GM18498 (cell line): ENCODE measurements around the gene CD207.
"Not testable (repeated sequence)": the region's sequence is repeated elsewhere in the genome, so short reads cannot be mapped to it uniquely, and the experiment has no call there.

ENCODE experiments used
- ATAC-seq: cut with Tn5 transposase; IDR thresholded peaks from one replicate; pipeline ENCODE4 v1.9.1; 2021; ENCODE audit warnings: mild to moderate bottlenecking, moderate library complexity; ENCODE audit not compliant: unreplicated experiment

CD207 gene

DNA sequence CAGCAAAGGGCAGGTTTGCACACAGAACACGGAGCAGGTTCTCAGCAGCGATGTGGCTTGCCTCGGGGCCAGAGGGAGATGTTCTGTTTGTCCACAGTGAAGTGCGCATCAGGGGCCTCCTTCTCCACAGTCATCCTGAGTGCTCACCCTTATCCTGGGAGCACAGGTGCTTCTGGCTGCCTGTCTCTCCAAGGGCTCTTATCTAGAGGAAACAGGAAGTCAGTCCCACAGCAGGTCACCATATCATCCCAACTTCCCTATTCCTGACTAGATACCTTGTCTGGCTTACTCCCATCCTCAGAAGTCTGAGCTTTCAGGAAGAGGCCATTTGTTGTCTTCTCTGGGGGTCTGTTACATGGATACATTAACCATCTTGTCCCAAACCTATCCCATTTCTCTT is at the start of gene CD207:
TSS of gene CD207 (minus strand) at position 174 of the 400 bp plus-strand sequence. CDS start at position 134, 40 bp downstream.
- no peak for ATAC-seq

DNA sequence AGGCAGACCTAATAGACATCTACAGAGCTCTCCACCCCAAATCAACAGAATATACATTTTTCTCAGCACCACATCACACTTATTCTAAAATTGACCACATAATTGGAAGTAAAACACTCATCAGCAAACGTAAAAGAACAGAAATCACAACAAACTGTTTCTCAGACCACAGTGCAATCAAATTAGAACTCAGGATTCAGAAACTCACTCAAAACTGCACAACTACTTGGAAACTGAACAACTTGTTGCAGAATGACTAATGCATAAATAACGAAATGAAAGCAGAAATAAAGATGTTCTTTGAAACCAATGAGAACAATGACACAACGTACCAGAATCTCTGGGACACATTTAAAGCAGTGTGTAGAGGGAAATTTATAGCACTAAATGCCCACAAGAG is 42.9 kb upstream of the CD207 start:
- not testable (repeated sequence) for ATAC-seq

DNA sequence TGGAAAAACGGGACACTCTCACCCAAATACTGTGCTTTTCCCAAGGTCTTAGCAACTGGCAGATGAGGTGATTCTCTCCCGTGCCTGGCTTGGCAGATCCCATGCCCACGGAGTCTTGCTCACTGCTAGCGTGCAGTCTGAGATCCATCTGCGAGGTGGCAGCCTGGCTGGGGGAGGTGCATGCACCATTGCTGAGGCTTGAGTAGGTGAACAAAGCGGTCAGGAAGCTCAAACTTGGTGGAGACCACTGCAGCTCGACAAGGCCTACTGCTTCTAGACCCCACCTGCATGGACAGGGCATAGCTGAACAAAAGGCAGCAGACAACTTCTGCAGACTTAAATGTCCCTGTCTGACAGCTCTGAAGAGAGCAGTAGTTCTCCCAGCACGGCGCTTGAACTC is 40.5 kb upstream of the CD207 start:
- not testable (repeated sequence) for ATAC-seq

DNA sequence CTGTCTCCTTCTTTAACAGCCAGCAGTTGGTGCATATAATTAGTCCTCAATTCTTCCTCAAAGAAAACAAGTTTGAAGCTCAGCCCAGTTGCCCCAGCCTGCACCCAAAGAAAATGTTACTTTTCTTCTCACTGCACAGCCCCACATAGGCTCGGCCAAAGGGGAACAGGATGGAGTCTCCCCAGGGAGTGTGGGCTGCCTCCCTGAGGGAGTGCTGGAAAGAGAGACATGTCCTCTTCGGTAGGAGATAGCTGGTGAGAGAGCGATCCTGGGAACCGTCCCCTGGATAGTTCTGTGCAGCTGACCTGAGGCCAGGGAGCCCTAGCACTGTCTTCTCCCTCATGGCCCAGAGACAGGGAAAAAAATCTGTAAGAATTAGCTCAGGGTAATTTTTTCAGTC is 37.9 kb upstream of the CD207 start:
- no peak for ATAC-seq

DNA sequence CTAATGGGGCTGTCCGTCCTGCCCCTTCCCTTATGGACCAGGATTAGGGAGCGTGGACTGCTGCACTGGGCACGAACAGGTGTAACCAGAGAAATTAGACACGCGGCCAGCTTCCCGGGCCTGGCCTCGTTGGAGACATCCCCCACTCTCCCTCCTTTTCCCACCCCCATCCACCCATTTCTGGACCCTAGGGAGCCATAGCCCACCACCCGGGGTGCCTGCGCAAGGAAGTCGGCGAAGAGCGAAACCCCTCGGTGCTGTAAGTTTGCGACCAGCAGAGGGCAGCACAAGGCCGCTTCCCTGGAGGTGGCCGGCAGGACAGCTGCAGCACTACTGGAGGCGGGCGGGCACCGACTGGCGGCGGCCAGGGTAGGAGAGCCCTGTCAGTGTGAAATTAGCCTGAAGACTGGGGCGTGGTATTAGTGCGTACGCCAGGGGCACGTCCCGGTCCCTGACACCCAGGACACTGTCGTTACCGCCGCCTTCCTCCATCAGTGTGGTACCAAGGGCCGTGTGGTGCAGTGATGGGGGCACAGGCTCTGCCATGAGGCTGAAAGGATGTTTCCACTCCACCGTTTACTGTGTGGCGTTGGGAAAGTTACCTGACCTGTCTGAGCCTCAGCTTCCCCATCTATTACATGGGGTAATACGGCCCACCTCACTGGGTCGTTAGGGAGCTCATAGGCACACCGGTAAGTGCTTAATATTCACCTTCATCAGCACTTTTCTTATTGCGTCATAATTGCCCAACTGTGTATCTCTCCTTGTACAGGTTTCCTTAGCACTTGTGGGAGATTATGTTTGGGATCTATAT is 36.0 kb upstream of the CD207 start:
- ATAC-seq: peak; percentile 86

DNA sequence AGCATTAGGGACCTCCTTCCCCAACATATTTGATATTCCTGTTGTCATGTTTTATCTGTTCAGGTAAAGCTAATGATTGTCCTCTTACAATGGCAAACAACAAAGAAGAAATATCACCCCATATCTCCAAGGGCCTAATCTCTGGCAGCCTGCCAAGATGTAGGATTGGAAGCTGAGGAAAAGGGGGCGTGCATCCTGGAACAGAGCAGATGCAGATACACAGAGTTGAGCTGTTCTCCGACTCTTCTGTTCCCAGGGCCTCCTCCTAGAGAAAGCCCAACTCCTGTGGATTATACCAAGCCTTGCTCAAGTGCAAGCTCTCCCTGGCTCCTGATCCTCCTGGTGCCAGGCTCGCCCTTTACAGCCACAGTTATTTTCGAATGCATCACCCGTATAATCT is 35.2 kb upstream of the CD207 start:
- no peak for ATAC-seq

DNA sequence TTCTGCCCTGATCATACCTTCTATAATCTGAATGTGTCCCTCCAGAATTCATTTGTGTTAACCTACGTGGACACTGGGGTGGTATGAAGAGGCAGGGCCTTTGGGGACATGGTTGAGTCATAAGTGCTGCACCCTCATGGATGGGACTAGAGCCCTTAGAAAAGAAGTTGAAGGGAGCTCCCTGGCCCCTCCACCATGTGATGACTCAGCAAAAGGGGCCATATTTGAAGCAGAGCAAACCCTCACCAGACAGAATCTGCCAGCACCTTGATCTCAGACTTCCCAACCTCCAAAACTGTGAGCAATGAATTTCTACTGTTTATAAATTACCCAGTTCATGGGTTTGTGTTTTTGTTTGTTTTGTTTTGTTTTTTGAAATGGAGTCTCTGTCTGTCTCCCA is 33.4 kb upstream of the CD207 start:
- no peak for ATAC-seq

DNA sequence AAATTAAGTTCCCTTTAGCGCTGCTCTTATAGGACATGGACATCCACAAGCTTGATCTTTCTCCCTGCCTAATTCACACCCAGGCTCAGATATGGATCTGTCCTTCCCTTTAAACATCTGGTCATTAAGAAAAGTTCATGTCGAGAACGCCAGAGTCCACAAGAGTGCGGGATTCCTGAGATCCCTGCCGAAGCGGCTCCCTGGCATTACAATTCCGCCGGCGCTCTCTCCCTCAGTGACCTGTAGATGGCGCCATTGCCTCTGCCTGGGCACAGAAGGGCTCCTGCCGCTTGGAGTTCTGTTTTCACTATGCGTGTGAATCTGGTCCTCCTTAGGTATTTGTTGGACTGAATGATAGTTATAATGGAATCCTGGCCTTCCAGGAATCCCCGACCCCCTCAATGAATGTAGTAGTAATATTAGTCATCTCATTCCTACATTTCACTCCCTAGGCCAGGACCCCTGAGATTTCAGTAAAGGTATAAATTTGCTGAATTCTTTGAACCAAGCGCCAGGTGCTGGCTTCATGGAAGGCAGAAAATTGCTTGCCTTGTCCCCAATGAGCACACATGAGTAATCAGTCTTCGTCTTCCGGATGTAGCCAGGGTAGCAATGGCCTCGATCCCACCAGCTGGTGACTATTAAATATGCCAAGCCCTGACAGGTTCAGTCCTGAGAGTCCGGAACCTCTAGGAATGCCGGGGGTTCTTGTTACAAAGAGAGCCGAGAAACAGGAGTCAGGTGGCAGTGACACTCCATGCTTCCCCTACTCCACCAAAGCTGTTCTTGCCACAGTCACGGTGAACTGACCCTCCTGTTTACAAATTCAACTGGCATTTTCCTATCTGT is 26.4 kb upstream of the CD207 start:
- ATAC-seq: peak; percentile 62

DNA sequence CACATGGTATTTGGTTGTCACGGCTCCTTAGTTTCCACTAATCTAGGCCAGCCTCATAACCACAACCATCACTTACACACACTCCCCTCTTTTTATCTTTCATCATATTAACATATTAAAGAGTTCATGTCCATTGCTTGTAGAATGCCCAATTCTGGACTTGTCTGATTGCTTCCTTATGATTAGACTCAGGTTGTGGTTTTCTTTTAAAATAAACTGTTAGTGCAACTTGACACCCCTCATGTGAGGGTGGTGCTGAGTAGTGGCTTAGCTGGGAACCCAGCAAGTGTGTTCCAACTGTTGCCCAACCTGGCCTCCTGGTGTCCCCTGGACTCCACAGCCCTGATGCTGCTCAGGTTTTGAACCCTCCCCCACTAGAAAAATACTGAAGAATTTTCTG is 20.1 kb upstream of the CD207 start:
- no peak for ATAC-seq

DNA sequence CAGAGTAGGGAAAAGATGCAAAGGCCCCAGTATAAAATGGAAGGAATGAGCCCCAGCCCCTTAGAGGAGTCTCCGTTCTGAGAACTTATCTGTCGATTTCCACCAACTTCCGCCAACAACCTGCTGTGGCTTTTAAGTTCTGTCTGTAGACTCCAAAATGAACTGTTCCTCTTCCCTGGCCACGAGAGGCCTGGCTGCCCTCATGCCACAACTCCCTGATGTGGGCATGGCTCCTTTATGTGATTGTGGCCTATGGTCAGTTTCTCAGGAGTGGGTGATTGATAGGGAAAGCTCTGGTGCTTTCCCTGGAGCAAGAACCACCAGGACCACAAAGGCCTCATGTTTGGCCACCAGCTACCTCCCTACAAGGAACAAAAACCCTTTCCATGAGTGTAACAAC is 18.8 kb upstream of the CD207 start:
- no peak for ATAC-seq

DNA sequence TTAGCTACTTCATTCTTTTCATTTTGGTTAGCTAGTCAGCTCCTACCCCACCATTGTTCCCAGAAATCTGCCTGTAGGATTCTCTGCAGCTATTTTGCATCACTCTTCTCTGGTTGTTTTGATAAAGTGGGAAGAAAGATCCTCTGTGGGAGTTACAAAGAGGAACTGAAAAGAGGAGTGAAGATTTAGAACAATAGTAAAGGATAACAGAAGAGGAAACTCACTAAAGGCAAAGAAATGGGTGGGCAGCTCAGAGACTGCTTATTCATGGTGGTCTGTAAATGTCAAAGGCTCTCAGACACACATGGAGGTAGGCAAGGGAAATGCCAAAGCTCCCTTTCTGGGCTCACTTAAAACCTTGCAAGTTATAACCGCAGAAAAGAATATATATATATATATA is 17.2 kb upstream of the CD207 start:
- no peak for ATAC-seq

DNA sequence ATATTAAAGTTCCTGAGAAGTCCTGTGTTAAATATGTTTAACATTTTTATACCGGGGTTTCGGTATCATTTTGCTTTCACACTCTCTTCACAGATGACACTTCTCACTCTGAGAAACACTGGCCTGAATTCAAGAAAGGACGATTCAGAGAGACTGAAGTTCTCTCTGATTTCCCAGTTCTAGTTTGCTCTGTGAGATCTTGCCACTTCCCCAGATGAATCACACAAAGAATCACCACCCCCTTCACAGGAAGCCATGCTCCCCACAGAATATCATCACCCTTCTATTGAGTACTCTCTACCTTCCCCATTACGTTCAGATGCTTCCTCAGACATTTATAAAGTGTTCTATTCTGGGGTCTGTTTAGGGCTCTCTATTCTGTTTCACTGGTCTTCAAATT is 16.1 kb upstream of the CD207 start:
- peak; percentile 88 for ATAC-seq

DNA sequence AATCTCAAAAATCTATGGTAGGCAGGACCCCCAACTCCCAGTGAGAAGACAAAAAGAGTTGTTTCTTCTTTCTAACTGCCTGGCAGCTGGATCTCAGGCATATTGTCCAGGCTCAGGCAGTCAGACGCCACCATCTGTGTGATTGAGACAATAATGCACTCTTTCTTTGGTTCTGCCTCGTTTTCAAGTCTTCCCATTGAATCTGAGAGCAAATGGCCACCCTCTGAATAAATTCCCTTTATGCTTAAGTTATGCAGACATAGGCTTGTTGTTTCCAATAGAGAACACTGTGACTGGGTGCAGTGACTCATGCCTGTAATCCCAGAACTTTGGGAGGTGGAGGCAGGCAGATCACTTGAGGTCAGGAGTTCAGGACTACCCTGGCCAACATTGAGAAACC is 15.3 kb upstream of the CD207 start:
- no peak for ATAC-seq

DNA sequence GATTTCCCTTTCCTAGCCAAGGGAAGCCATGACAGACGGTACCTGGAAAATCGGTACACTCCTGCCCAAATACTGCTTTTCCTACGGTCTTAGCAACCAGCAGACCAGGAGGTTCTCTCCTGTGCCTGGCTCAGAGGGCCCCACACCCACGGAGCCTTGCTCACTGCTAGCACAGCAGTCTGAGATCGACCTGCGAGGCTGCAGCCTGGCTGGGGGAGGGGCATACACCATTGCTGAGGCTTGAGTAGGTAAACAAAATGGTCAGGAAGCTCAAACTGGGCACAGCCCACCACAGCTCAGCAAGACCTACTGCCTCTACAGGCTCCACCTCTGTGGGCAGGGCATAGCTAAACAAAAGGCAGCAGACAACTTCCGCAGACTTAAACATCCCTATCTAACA is 6.8 kb upstream of the CD207 start:
- ATAC-seq: no peak

DNA sequence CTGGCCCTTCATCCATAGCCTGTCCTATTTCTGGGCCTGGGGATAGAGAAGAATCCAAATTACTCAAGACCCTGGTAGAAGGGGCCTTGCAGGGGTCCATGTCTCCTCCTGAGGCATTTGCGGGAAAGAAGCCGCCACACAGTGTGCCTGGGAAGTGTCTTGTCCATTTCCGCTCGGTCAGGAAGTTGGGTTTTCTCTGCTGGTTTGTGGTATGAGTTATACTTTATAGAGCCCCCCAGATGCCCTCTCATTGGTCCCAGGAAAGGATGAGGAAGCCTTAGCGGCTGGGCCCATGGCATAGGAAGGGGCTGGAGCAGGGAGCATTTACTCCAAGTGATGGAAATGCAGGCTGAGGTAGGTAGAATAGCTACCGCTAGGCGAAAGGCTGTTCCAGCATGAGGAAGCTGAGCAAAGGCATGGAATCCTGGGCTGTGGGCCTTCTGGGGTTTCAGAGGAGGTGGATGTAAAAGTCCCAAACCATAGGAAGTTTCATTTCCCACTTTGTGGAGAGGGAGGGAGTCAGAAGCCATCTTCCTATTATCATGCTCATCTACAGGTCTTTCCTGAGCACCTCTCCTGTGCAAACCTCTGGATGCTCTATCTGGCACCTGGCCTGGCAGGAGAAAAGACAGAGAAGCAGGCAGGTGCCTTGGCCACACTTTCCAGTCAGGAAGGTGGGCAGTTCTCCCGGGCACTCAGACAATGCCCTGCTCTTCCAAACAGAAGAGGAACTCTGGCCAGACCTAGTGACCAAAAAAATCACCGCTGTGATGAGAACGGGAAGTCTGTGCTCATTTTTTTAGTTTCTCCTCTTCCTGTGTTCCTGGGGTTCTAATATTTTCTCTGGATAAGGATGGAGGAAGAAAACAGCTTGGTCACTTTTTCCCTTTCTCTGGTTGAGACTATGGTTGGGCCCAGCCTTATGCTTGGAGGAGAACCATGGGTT is 2.6 kb upstream of the CD207 start:
- ATAC-seq: no peak

DNA sequence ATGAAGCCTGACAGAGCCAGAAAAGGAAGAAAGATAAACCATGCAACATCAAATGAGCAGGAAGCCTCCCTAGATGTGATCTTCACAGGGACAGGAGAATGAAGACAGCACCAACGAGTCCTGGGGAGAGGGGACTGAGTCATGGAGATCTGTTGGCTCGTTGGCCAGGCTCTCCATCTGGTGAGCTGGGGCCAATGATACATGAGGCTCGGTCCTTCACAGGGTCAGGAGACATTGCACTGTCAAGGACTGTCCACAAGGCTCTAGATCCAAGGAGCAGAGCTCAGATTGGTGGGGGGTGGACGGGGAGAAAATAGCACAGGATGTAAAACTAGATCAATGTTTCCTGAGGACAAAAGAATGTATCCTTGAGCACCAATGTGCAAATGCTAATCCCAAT is 735 bp downstream of the CD207 start:
- no peak for ATAC-seq

DNA sequence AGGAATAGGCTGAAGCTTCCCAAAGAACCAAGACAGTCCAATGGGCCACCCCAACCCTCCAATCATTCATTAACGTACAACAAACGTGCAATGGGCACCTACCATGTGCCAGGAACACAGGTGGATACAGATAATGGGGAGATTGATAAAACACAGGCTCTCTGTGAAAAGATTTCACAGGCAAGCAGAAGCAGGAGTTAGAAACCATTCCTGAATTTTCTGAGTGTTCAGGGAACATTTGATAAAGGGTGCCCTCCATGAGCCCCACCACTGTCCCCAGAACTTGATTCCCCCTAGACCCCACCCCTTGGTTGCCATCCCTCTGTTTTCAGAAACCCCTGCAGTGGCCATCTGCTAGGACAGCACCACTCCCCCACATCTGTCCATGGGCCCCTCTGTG is 1.5 kb downstream of the CD207 start:
- no peak for ATAC-seq

DNA sequence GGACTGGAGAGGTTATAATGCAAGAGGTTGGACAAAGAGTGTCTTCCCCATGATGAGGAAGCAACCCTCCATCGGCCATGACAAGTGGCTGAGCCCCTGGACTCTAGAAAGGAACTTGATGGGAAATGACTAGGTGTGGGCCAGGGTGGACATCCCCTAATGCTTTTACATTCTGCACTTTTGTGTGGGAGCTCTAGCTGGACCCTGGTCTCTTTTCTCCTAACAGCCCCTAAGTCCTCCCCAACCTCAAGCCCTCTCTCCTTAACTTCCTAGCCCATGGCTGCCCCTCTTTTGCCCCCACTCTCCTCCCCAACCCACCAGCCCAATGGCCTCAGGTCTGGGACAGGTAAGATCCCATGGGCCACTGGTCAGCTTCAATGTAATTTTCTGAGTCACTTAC is 2.4 kb downstream of the CD207 start:
- no peak for ATAC-seq

DNA sequence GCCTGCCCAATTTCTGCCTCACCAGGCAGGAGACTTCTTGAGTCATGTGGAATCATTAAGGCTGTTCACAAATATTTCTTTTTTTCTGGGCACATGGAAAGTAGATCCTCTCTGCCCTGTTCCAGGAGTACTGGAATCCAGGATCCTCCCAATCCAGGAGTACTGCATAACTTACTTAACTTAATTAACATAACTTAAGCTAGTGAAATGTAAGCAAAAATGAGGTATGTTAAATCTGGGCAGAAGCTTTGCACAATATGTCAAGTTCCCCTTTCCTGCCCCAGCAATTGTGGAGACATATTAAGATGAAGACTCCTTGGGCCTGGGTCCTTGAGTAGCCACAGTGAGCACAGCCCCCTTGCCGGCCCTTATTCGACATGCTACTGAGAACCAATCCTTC is 3.2 kb downstream of the CD207 start:
- ATAC-seq: no peak

DNA sequence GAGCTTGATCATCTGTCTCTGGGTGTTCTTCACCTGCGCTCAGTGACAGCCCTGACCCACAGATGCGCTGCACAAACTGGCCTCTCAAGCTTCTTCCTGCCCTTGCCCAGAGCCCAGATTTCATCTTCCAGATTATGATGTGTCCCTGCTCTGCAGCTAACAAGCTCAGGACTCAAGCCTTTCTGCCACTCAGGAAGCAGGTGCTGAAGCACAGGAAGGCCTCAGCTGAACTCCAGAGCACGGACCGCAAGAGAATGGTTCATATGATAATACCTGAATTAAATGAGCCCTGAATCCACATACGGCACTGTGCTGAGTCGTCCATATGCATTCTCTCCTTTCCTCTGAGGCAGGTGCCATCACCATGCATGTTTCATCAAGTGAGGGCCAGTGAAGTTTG is 3.8 kb downstream of the CD207 start:
- no peak for ATAC-seq

DNA sequence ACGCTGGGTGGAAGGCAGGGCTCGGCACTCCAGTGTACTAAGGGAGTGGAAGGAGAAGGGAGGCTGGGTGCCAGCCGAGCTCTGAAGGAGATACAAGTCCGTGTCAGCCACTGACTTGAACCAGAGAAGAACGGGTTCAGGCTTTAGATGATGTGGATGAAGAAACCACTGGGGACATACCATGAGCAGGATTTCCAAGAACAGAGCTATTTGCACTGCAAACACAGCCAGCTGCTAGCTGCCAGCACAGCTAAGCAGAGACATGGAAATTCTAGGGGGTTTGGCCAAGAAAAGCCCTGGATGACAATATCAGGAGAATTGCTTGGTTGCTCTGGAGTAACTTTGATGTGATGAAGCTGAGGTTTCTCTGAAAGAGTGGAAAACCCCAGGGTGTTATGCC is 5.2 kb downstream of the CD207 start:
- no peak for ATAC-seq
